Measurements from ENCODE around the gene RORC. TPM values are rescaled to one million over a fixed set of nuclear protein-coding genes. Genes with fewer than 3 reads are reported as not detected.

The RORC gene
- total and polyA plus RNA-seq, 2 donors, result 19.9 to 56.8 TPM

DNA sequence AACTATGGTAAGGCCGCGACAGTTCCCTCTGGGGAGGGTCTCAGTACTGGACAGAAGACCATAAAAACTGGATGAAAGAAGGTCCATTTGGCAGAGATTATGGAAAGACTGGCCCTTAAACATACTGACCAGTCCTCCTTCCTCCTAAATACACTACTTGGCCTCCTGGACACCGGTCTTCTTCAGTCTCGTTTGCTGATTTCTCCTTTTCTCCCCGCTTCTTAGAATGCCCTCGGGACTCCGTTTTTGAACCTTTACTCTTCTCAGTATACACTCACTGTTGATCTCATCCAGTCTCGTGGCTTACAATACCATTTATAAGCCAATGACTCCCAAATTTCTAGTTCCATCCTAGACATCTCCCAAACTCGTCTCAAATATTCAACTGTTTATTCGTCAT, 67.6 kb downstream of the RORC start:
- no peak for DNase-seq (ENCODE audit: low read depth in 6 of 9, low spot score in 9 of 9)
- Histone ChIP-seq H3K4me3 (ENCODE audit: low read length in 2 of 2) (peak overlapping the region; percentile 89 to 92), H3K9me3 (ENCODE audit: control insufficient read depth in 2 of 2, insufficient read depth in 1 of 2, low read length in 1 of 2) (no peaks in the 10 kb centered on the region), H3K27ac (ENCODE audit: low read depth in 1 of 2, low read length in 1 of 2) (peak overlapping the region; percentile 70 to 89), H3K4me1 (ENCODE audit: control insufficient read depth in 2 of 2, insufficient read depth in 2 of 2, low read length in 2 of 2) (peaks cover 9 to 15% of the 10 kb centered on the region in 2 donors), H3K36me3 (ENCODE audit: control insufficient read depth in 2 of 2, insufficient read depth in 2 of 2, low read length in 1 of 2) (peaks cover 25 to 32% of the 10 kb centered on the region in 2 donors), H3K27me3 (ENCODE audit: control insufficient read depth in 2 of 2, insufficient read depth in 1 of 2, low read length in 1 of 2) (no peaks in the 10 kb centered on the region)
- whole genome bisulfite sequencing, result 75% methylated on average over 10 of the region's 10 CpGs

DNA sequence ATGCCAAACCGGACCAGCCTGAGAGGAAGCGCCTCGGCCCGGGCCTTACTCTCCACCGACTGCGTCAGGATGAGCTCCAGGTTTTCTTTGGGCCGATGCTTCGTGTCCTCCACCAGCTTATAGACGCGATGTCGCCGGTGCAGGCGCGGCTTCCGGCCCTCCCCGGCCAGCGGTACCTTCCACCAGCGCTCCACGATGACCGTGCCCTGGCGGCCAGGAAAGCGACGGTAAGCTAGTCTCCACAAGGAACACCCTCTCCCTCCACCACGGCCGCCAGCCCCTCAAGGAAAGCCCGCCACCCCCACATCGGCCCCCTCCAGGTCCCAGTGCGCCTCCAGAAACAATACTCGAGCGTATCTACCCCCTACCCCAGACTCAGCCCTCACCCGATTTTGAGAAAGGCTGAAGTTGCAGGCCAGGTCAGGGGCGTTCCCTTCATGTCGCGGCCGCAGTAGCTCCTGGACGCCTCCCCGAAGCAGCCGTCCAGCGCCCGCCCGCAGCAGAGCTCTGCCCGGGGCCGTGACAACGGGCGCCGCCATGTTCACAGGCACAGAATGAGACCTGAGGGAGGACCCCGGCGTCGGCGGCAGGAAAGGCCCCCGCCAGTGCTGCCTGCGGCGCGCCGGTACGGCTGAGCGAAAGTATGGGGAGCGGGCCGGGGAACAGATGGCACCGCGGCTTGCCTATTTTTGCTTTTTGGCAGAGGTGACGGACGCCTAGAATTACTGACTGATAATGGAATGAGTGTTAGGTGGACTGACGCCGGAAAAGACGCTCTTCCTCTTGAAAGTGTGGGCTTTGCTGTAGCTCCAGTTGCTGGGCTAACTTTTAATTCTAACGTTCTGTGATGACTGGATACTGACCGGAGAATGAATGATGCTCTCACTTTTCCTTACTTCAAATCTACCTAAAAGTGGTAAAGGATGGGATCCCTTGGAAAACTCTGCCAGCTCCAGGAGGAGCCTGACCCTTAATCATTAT, 68.4 kb downstream of the RORC start, which contains the start of gene MRPL9:
TSS of gene MRPL9 (minus strand) at position 556 of the 981 bp plus-strand sequence. CDS start at position 539, 17 bp downstream.
- H3K36me3 ChIP-seq (ENCODE audit: control insufficient read depth in 2 of 2, insufficient read depth in 2 of 2, low read length in 1 of 2), result peaks cover 25 to 37% of the 10 kb centered on the region in 2 donors
- H3K27ac ChIP-seq (ENCODE audit: low read depth in 1 of 2, low read length in 1 of 2), result peak within 1 kb of the TSS; percentile 70 to 89
- H3K27me3 ChIP-seq (ENCODE audit: control insufficient read depth in 2 of 2, insufficient read depth in 1 of 2, low read length in 1 of 2), result no peaks in the 10 kb centered on the region
- H3K4me1 ChIP-seq (ENCODE audit: control insufficient read depth in 2 of 2, insufficient read depth in 2 of 2, low read length in 2 of 2), result peaks cover 9 to 15% of the 10 kb centered on the region in 2 donors
- H3K4me3 ChIP-seq (ENCODE audit: low read length in 2 of 2), result peak within 1 kb of the TSS; percentile 89 to 92
- peak; percentile 56 to 90 (median 71) for DNase-seq (ENCODE audit: low read depth in 6 of 9, low spot score in 9 of 9)
- WGBS, result under 1% methylated on average over 68 of the region's 68 CpGs
- H3K9me3 ChIP-seq (ENCODE audit: control insufficient read depth in 2 of 2, insufficient read depth in 1 of 2, low read length in 1 of 2), result no peaks in the 10 kb centered on the region

DNA sequence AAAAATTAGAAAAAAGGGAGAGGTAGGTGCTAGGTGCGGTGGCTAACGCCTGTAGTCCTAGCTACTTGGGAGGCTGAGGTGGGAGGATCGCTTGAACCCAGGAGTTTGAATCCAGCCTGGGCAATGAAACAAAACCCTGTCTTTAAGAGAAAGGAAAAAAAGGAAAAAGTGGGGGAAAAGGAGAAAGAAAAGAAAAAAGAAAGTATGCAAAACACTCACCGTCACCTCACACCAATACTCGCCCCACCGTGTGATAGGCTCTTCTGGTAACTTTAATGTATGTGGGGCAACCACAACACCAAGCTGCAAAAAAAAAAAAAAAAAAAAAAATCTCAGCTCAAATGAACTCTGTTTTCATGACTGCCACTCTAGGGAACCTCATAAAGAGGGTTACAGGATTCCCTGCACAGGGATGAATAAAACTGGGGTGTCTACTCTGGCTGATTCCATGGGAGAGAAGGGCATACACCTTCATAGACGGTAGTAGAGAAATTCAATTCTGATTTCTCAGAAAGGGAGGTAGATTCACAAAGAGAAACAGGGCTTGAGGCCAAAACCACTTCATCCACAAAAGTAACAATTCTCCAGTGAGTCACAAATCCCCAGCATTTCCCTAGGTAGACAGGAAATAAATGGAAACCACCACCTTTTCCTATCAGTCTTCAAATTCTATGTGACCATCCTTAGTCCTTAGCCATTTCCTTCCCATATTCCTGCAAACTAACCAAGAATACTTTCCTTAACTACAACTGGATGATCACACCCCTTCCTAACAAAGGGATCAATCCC, 70.8 kb downstream of the RORC start:
- peaks cover 40 to 41% of the 10 kb centered on the region in 2 donors for H3K36me3 ChIP-seq (ENCODE audit: control insufficient read depth in 2 of 2, insufficient read depth in 2 of 2, low read length in 1 of 2)
- H3K9me3 ChIP-seq (ENCODE audit: control insufficient read depth in 2 of 2, insufficient read depth in 1 of 2, low read length in 1 of 2), result no peaks in the 10 kb centered on the region
- H3K4me3 ChIP-seq (ENCODE audit: low read length in 2 of 2), result no peak overlapping the region
- H3K27ac ChIP-seq (ENCODE audit: low read depth in 1 of 2, low read length in 1 of 2), result no peak overlapping the region
- H3K27me3 ChIP-seq (ENCODE audit: control insufficient read depth in 2 of 2, insufficient read depth in 1 of 2, low read length in 1 of 2), result no peaks in the 10 kb centered on the region
- 98% methylated on average over 7 of the region's 7 CpGs for WGBS
- DNase-seq (ENCODE audit: low read depth in 6 of 9, low spot score in 9 of 9), result no peak
- H3K4me1 ChIP-seq (ENCODE audit: control insufficient read depth in 2 of 2, insufficient read depth in 2 of 2, low read length in 2 of 2), result peaks cover 9 to 15% of the 10 kb centered on the region in 2 donors

DNA sequence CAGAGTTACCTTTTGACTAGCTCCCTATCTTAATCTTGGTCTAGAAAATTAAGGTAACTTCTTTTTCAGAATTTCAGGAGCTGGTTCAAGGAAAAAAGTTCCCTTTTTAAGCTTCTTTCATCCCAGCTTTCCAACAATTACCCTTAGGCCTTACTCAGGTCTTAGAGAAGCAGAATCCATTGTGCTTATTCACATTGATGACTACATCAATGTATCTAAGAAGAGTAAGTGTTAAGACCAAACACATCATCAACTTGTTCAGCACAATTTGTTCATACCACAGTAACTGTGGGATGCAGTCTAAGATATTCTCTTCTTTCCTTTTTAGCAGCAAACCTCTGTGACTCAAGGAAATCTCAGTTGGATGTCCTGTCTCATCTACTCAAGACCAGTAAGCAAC, 72.4 kb downstream of the RORC start:
- DNase-seq (ENCODE audit: low read depth in 6 of 9, low spot score in 9 of 9), result no peak
- no peaks in the 10 kb centered on the region for H3K27me3 ChIP-seq (ENCODE audit: control insufficient read depth in 2 of 2, insufficient read depth in 1 of 2, low read length in 1 of 2)
- no peak overlapping the region for H3K27ac ChIP-seq (ENCODE audit: low read depth in 1 of 2, low read length in 1 of 2)
- no peak overlapping the region for H3K4me3 ChIP-seq (ENCODE audit: low read length in 2 of 2)
- H3K9me3 ChIP-seq (ENCODE audit: control insufficient read depth in 2 of 2, insufficient read depth in 1 of 2, low read length in 1 of 2), result no peaks in the 10 kb centered on the region
- H3K4me1 ChIP-seq (ENCODE audit: control insufficient read depth in 2 of 2, insufficient read depth in 2 of 2, low read length in 2 of 2), result peaks cover 9 to 15% of the 10 kb centered on the region in 2 donors
- H3K36me3 ChIP-seq (ENCODE audit: control insufficient read depth in 2 of 2, insufficient read depth in 2 of 2, low read length in 1 of 2), result peaks cover 40 to 41% of the 10 kb centered on the region in 2 donors

DNA sequence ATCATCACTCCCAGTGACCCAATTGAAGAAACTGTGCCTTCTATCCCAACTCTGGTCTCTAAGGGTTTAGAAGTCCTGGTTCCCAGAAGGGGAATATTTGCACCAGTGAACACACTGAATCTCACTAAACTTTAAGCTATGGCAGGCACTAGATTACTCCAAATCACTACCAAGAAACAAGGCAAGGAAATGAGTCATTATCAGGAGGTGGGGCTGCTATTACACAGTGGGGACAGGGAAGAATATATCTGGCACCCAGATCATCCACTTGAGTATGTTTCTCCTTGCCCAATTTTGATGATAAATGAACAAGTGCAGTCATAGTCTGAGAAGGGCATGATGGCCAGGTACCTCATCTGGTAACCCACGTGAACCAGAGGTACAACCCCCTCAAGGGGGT, 75.3 kb downstream of the RORC start:
- H3K36me3 ChIP-seq (ENCODE audit: control insufficient read depth in 2 of 2, insufficient read depth in 2 of 2, low read length in 1 of 2), result peaks cover 31 to 34% of the 10 kb centered on the region in 2 donors
- no peaks in the 10 kb centered on the region for H3K4me1 ChIP-seq (ENCODE audit: control insufficient read depth in 2 of 2, insufficient read depth in 2 of 2, low read length in 2 of 2)
- H3K4me3 ChIP-seq (ENCODE audit: low read length in 2 of 2), result no peak overlapping the region
- DNase-seq (ENCODE audit: low read depth in 6 of 9, low spot score in 9 of 9), result no peak
- whole genome bisulfite sequencing, result 100% methylated on average over 1 of the region's 1 CpG
- no peaks in the 10 kb centered on the region for H3K27me3 ChIP-seq (ENCODE audit: control insufficient read depth in 2 of 2, insufficient read depth in 1 of 2, low read length in 1 of 2)
- no peak overlapping the region for H3K27ac ChIP-seq (ENCODE audit: low read depth in 1 of 2, low read length in 1 of 2)
- H3K9me3 ChIP-seq (ENCODE audit: control insufficient read depth in 2 of 2, insufficient read depth in 1 of 2, low read length in 1 of 2), result no peaks in the 10 kb centered on the region

Other genes starting within 250 kb of the RORC start
- 9.2 TPM for gene SNX27, start 219.8 kb downstream of the RORC start, total RNA-seq
- gene SNX27, start 219.8 kb downstream of the RORC start, polyA plus RNA-seq, result 6.5 TPM
- gene CELF3, start 115.0 kb downstream of the RORC start, total RNA-seq, result 0.05 TPM
- gene CELF3, start 115.0 kb downstream of the RORC start, polyA plus RNA-seq, result 0.18 TPM
- gene RIIAD1, start 110.3 kb downstream of the RORC start, total RNA-seq, result not detected
- gene RIIAD1, start 110.3 kb downstream of the RORC start, polyA plus RNA-seq, result 0.21 TPM
- gene MRPL9, start 68.3 kb downstream of the RORC start, total RNA-seq, result 113 TPM
- gene MRPL9, start 68.3 kb downstream of the RORC start, polyA plus RNA-seq, result 75.3 TPM
- 11.3 TPM for gene TDRKH, start 41.3 kb downstream of the RORC start, total RNA-seq
- 6.5 TPM for gene TDRKH, start 41.3 kb downstream of the RORC start, polyA plus RNA-seq
- 0.52 TPM for gene LINGO4, start 26.4 kb downstream of the RORC start, total RNA-seq
- 0.14 TPM for gene LINGO4, start 26.4 kb downstream of the RORC start, polyA plus RNA-seq
- gene C2CD4D, start 8.0 kb upstream of the RORC start, total RNA-seq, result 0.05 TPM
- gene C2CD4D, start 8.0 kb upstream of the RORC start, polyA plus RNA-seq, result 0.34 TPM
- 0.09 TPM for gene THEM5, start 21.9 kb upstream of the RORC start, total RNA-seq
- gene THEM5, start 21.9 kb upstream of the RORC start, polyA plus RNA-seq, result 1.5 TPM
- 6.9 TPM for gene THEM4, start 77.7 kb upstream of the RORC start, total RNA-seq
- gene THEM4, start 77.7 kb upstream of the RORC start, polyA plus RNA-seq, result 46.2 TPM
- 46.1 TPM for gene S100A10, start 162.1 kb upstream of the RORC start, total RNA-seq
- gene S100A10, start 162.1 kb upstream of the RORC start, polyA plus RNA-seq, result 592 TPM
- gene S100A11, start 205.2 kb upstream of the RORC start, total RNA-seq, result 195 TPM
- gene S100A11, start 205.2 kb upstream of the RORC start, polyA plus RNA-seq, result 1,404 TPM

Measured in thymus (tissue), 11 donors.